Nephron progenitor cell (in vitro differentiated cells): ENCODE measurements around the gene PRKG1.

Experiments
- DNase-seq: peaks from one replicate; pipeline ENCODE4 v3.0.0; 2021
- H3K27ac Mint-ChIP-seq: 2 replicates; pipeline ENCODE4 v1.8.0; 2021; ENCODE audit warnings: mild to moderate bottlenecking, moderate library complexity, mixed read lengths
- H3K27me3 Mint-ChIP-seq: 2 replicates; pipeline ENCODE4 v1.8.0; 2021; ENCODE audit warnings: mild to moderate bottlenecking, low read depth, mixed read lengths; ENCODE audit not compliant: poor library complexity
- H3K36me3 Mint-ChIP-seq: 2 replicates; pipeline ENCODE4 v1.8.0; 2021; ENCODE audit warnings: low read depth, mixed read lengths
- H3K4me1 Mint-ChIP-seq: 2 replicates; pipeline ENCODE4 v1.8.0; 2021; ENCODE audit warnings: mixed read lengths
- H3K4me3 Mint-ChIP-seq: 2 replicates; pipeline ENCODE4 v1.8.0; 2021; ENCODE audit warnings: mild to moderate bottlenecking, moderate library complexity, mixed read lengths
- H3K9me3 Mint-ChIP-seq: 2 replicates; pipeline ENCODE4 v1.8.0; 2021; ENCODE audit warnings: mild to moderate bottlenecking, moderate library complexity, mixed read lengths
- CTCF ChIP-seq: fragments of 200-600 bp; sonication (generic); IDR thresholded peaks from 2 replicates; pipeline ENCODE4 v1.5.0; 2021; ENCODE audit warnings: antibody characterized with exemption

The PRKG1 gene

GRCh38 chr10:51109801-51110533, 35.7 kb downstream of the PRKG1 start:
- TF ChIP-seq CTCF: no peak
- no peaks in the 10 kb centered on the region for H3K27me3 Mint-ChIP-seq
- H3K4me1 Mint-ChIP-seq: peaks cover 10% of the 10 kb centered on the region
- no peak for DNase-seq
- no peaks in the 10 kb centered on the region for H3K9me3 Mint-ChIP-seq
- H3K36me3 Mint-ChIP-seq: no peaks in the 10 kb centered on the region
- H3K4me3 Mint-ChIP-seq: no peak overlapping the region
- H3K27ac Mint-ChIP-seq: no peak overlapping the region

GRCh38 chr10:51112013-51112412, 37.7 kb downstream of the PRKG1 start:
- Mint-ChIP-seq H3K4me1 (peaks cover 10% of the 10 kb centered on the region), H3K27me3 (no peaks in the 10 kb centered on the region), H3K9me3 (no peaks in the 10 kb centered on the region), H3K36me3 (no peaks in the 10 kb centered on the region), H3K27ac (no peak overlapping the region), H3K4me3 (no peak overlapping the region)
- DNase-seq: no peak
- no peak for TF ChIP-seq CTCF

- no peak overlapping the region for H3K4me3 Mint-ChIP-seq
- H3K27ac Mint-ChIP-seq: no peak overlapping the region
- DNase-seq: no peak
- no peaks in the 10 kb centered on the region for H3K36me3 Mint-ChIP-seq
- H3K4me1 Mint-ChIP-seq: peaks cover 14% of the 10 kb centered on the region
- no peaks in the 10 kb centered on the region for H3K9me3 Mint-ChIP-seq
- H3K27me3 Mint-ChIP-seq: no peaks in the 10 kb centered on the region
- TF ChIP-seq CTCF: no peak
Observed at GRCh38 chr10:51113007-51113406, 38.7 kb downstream of the PRKG1 start.

- no peaks in the 10 kb centered on the region for H3K36me3 Mint-ChIP-seq
- H3K27ac Mint-ChIP-seq: peak overlapping the region; percentile 48
Observed at GRCh38 chr10:51117053-51117660, 42.9 kb downstream of the PRKG1 start.

GRCh38 chr10:51117794-51118193, 43.5 kb downstream of the PRKG1 start:
- no peak for DNase-seq
- TF ChIP-seq CTCF: no peak

More at GRCh38 chr10:51117053-51117660, 42.9 kb downstream of the PRKG1 start:
- TF ChIP-seq CTCF: no peak
- no peak overlapping the region for H3K4me3 Mint-ChIP-seq
- H3K9me3 Mint-ChIP-seq: no peaks in the 10 kb centered on the region
- no peak for DNase-seq
- peaks cover 15% of the 10 kb centered on the region for H3K4me1 Mint-ChIP-seq
- no peaks in the 10 kb centered on the region for H3K27me3 Mint-ChIP-seq

GRCh38 chr10:51119441-51119840, 45.2 kb downstream of the PRKG1 start:
- no peak for DNase-seq
- H3K36me3 Mint-ChIP-seq: no peaks in the 10 kb centered on the region
- H3K27me3 Mint-ChIP-seq: no peaks in the 10 kb centered on the region
- no peak for TF ChIP-seq CTCF
- no peaks in the 10 kb centered on the region for H3K9me3 Mint-ChIP-seq
- H3K4me1 Mint-ChIP-seq: peaks cover 6% of the 10 kb centered on the region
- H3K27ac Mint-ChIP-seq: no peak overlapping the region
- H3K4me3 Mint-ChIP-seq: no peak overlapping the region

More at GRCh38 chr10:51117794-51118193, 43.5 kb downstream of the PRKG1 start:
- H3K9me3 Mint-ChIP-seq: no peaks in the 10 kb centered on the region
- no peaks in the 10 kb centered on the region for H3K36me3 Mint-ChIP-seq
- H3K4me3 Mint-ChIP-seq: no peak overlapping the region
- peak overlapping the region; percentile 48 for H3K27ac Mint-ChIP-seq
- H3K27me3 Mint-ChIP-seq: no peaks in the 10 kb centered on the region
- H3K4me1 Mint-ChIP-seq: peaks cover 15% of the 10 kb centered on the region
